ENCODE measurements around the gene SCAF4.

DNA sequence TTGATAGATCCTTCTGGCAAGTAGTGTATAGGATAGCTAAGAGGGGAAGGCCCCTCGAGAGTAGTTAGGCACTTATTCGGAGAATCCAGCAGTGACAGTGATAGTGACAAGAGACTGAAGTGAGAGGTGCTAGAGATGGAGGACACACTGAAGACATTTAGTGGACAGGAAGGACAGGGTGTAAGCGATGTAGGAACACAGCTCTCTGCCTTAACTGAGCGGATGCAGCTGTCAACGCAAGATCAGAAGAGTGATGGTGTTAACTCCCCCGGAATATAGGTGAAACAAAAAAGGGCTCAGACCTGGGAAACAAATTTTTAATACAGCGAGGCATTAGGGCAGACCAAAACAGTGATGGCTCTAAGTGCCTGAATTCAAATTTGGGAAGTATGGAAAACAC is 56.6 kb downstream of the SCAF4 start:
- TF ChIP-seq, protein P1, sequence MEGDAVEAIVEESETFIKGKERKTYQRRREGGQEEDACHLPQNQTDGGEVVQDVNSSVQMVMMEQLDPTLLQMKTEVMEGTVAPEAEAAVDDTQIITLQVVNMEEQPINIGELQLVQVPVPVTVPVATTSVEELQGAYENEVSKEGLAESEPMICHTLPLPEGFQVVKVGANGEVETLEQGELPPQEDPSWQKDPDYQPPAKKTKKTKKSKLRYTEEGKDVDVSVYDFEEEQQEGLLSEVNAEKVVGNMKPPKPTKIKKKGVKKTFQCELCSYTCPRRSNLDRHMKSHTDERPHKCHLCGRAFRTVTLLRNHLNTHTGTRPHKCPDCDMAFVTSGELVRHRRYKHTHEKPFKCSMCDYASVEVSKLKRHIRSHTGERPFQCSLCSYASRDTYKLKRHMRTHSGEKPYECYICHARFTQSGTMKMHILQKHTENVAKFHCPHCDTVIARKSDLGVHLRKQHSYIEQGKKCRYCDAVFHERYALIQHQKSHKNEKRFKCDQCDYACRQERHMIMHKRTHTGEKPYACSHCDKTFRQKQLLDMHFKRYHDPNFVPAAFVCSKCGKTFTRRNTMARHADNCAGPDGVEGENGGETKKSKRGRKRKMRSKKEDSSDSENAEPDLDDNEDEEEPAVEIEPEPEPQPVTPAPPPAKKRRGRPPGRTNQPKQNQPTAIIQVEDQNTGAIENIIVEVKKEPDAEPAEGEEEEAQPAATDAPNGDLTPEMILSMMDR (IDR thresholded peaks at IDR 0.05): no peak
- no peak for TF ChIP-seq EZH2 (IDR thresholded peaks at IDR 0.05; ENCODE audit: borderline replicate concordance, insufficient read depth, low read depth, low read length, poor library complexity, severe bottlenecking)
